Left hindlimb (tissue), 1 donor: ENCODE results near the gene RAPGEF5.

ENCODE experiments used
- DNase-seq: peaks from one replicate; pipeline ENCODE4 v3.0.0-alpha.2; 2018

RAPGEF5 gene

GRCh38 chr7:22183522-22184280, 173.3 kb downstream of the RAPGEF5 start:
- DNase-seq = no peak

DNA sequence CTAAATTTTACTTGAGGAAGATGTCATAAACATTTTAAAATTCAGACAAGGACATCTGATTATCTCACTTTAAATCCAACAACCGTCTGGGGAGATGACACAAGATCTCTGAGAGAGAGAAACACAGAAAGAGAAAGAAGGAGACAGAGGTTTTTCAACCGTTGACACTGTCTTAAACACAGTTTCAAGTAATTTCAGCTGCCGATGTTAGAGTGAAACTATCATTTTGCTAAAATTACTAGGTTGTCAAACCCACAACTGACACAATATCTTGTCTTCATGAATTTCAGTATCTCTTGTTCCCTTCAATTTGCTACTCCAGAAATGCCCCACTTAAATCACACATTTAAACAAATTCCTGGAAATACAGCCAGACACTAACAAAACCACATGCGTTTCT, 174.8 kb downstream of the RAPGEF5 start:
- no peak for DNase-seq

- no peak for DNase-seq
Measured at GRCh38 chr7:22181663-22182062, 175.3 kb downstream of the RAPGEF5 start.

GRCh38 chr7:22179442-22179879, 177.5 kb downstream of the RAPGEF5 start:
- no peak for DNase-seq

GRCh38 chr7:22178735-22179134, 178.2 kb downstream of the RAPGEF5 start:
- no peak for DNase-seq

GRCh38 chr7:22176791-22177412, 180.1 kb downstream of the RAPGEF5 start:
- DNase-seq = no peak

GRCh38 chr7:22174574-22174953, 182.4 kb downstream of the RAPGEF5 start:
- no peak for DNase-seq

DNA sequence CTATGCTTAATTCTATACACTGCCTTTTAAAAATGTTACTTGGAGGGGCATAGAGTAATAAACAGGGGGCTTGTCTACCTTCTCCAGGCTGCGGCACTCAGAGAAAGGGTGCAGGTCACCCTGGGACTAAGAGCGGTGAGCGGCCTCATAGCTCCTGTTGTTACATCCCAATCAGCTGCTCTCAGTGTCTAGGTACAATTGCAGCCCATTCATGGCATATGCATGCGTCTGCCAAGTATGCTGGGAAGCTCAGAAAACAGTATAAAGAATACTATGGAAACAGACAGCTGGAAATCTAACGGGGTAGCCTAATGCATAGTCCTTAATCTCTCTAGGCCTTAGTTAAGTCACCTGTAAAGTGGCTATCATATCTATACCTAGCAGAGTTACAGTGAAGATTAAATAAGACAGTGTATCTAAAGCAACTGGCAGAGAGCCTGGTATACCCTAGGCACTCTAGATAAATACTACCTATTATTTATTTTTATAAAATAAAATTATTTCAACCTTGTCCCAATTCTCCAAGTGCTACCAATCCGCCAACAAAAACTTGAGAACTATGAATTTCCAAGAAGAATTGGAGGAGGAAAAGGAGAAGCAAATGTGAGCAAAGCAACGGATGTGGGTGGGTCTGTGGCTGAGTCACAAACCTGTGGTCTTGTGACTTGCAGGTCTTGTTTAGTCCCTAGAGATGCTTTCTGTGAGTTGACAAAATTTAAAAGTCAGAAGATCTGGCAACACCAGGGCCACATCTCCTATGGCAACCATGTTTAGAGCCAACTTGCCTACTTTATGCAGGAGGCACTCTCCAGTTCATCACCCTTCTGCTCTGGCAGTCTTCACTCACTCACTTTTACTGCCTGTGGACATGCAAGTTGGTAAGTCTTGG, 183.0 kb downstream of the RAPGEF5 start:
- no peak for DNase-seq

GRCh38 chr7:22168129-22168634, 188.8 kb downstream of the RAPGEF5 start:
- DNase-seq = no peak

DNA sequence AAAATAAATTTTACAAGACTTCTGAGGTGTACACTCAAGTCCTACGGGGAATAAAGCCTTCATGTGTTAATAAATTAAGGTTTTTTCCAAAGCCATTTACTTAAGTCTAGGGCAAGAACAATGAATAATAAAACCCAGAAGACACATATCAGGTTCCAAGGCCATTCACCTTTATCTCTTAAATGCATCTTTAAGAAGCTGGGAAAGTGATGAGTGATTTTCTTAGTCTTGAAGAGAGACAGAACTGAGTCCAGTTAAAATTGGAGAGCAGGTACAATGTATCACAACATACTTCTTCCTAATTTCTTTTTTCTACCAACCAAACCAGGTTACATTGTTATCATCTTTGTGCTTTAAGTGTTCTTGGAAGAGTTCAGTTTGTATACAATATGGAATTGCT, 189.5 kb downstream of the RAPGEF5 start:
- DNase-seq = no peak

DNA sequence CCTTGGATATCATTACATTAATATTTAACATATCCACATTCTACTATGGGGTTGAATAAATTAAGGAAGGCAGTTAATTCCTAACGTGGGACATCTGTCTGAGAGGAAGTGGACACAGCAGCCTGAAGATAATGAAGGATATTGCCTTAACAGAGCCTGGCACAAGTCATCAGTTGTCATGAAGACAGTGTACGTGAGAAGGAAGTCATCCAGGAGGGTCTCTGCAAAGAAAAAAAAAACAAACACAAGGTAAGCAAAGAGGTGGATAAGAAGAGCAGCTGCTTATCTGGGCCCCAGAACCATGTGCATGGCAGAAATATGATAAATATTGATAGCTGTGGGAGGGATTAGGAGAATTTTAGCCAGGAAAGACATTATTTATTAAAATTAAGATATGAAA, 190.0 kb downstream of the RAPGEF5 start:
- no peak for DNase-seq

GRCh38 chr7:22159341-22159740, 197.6 kb downstream of the RAPGEF5 start:
- DNase-seq = no peak

DNA sequence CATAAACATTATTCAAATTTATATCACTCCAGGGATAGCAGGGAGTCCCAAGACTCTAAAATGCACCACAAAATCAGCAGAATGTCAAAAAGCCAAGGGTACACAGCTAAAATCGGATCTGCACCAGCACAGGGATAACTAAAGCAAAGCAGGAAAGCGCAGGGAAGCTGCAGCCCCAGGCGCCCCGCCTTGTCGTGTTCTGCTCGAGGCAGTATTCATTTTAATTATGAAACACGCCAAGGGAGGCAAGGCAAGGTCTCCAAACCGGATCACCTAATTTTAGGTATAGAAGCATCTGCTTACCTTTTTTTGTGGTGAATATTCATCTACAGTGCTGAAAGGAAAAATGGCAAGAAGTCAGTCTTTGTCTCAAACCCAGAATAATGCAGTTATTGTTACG, 199.4 kb downstream of the RAPGEF5 start:
- DNase-seq = no peak

DNA sequence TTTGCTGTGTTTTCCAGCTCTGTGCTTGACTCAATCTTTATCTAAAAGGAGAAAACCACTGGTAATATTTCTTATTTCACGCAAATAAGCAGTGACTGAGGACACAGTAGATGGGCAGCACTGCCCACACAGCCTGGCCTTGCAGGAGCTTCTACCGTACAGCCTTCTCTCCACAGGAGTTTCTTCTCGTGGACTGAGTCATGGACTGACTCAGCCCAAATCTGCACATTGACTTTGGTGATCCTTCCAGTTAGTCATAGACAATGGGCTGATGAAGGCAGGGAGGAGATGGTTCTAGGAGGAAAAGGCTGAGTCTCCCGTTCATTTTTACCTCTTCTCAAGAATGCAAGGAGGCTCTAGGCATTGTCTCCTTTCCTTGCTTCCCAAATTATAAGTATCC, 200.7 kb downstream of the RAPGEF5 start:
- DNase-seq = no peak

- DNase-seq = no peak
Measured at GRCh38 chr7:22154143-22154529, 202.8 kb downstream of the RAPGEF5 start.

GRCh38 chr7:22153432-22154142, 203.4 kb downstream of the RAPGEF5 start:
- no peak for DNase-seq

DNA sequence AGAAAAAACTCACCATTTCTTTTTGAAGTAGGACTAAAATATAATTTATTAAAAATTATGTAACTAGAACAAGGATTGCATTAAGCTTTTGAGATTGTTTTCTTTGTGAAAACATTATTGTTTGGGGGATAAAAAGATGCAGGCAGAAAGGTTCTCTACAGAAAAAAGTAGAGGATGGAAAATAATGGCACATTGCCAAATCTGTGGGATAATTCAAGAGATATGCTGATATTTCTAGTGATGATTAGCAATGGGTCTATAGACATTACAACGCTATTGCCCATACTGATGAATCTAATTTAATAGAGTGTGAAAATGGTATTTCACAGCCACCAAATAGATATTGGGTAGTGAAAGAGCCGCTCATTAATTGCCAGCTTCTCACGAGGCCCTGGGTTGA, 204.3 kb downstream of the RAPGEF5 start:
- no peak for DNase-seq

DNA sequence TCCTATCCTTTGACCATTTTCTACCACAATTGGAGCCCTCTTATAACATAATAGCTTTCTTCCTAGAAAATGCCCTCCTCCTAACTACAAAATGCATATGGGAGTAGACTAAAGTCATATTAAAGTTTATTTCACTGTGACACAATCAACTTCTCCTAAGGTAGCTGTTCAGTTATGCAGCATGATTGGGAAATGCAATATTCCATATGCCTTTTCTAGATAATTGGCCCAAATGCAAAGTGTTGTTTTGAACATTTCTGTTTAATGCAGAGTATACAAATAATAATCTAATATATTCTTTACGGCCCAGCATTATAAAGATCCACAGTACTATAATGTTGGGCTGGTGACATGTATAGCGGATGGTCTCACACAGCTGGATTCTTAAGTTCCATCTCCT, 205.1 kb downstream of the RAPGEF5 start:
- no peak for DNase-seq

GRCh38 chr7:22150221-22150620, 206.7 kb downstream of the RAPGEF5 start:
- DNase-seq = no peak

DNA sequence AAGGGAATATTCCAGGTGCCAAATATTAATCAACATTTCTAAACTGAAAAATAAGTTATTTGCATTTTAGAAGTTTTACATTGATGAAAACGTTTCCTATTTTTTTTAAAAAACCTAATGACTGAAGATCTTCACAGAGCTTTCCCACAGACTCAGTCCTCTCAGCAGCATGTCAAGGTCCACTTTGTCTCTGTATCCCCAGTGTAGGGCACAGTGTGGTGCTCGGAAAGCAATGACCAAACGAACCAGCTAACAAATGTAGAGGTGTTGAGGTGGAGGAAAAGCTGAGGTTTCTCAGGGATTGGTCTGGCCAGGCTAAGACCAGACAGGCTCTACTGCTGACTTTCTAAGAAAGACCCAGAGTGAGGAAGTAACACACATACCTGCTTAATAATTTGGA, 209.1 kb downstream of the RAPGEF5 start:
- no peak for DNase-seq

- no peak for DNase-seq
Measured at GRCh38 chr7:22146961-22147512, 209.9 kb downstream of the RAPGEF5 start.

GRCh38 chr7:22144950-22145349, 212.0 kb downstream of the RAPGEF5 start:
- DNase-seq = no peak

DNA sequence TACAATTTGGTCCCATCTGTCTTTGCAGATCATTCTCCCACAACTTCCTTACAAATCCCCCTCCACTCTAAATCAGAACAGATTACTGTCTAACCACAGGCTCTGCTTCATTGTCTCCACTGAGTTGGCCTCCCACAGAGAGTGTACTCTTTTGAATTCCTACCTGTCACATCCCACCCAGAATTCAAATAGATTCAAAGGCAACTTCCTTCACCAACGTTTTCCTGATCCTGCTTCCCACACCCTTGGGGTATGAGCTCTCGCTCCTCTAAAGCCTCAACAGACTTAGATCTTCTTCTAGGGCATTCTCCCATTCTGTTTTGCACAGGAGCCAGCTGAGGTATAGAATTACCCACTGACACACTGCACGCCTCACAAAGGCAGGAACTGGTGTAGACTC, 213.5 kb downstream of the RAPGEF5 start:
- no peak for DNase-seq
